ENCODE measurements around the gene HDAC9.

Gene HDAC9

GRCh38 chr7:18526368-18526878 lies 30.9 kb downstream of the HDAC9 start:
- DNase-seq, result no peak

GRCh38 chr7:18529239-18529638 lies 33.7 kb downstream of the HDAC9 start:
- DNase-seq, result no peak

DNA sequence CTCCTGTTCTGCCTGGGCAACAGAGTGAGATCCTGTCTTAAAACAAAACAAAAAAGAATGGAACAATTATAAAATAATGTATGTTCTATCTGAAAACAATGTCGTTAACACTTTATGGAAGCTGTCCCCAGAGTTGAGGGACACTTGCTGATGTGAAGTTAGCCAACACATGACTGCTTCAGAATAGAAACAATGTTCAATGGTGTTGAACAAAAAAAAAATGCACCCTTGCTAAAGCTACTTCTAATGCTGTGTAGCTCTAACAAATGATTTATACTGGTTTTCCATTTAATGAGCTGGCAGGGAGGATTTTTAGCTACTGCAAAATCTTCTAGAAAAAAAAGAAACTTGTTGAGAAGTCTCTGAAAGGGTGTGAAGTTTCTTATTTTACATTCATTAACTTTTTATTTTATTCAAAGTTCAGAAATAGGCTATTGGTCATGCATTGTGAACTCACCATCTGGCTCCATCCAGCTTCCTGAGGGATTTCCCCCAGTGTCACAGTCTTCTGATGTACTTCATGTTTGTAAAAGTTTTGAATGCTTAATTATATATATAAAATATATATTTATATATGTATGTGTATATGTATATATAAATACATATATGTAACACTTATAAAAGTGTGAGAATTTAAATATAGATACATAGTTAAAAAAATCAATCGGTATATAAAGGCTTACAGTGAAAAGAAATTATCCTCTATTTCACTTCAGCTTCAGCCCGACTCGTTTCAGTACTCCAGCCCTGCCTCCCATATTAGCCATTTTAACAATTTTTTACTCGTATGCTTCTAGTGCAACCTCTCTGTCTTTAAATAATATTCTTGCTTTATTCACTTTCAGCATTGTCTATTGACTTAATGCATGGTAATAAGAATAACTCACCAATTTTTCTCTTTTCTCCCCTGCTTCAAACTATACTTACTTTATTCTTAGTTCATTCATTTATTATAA lies 35.0 kb downstream of the HDAC9 start:
- DNase-seq, result no peak

DNA sequence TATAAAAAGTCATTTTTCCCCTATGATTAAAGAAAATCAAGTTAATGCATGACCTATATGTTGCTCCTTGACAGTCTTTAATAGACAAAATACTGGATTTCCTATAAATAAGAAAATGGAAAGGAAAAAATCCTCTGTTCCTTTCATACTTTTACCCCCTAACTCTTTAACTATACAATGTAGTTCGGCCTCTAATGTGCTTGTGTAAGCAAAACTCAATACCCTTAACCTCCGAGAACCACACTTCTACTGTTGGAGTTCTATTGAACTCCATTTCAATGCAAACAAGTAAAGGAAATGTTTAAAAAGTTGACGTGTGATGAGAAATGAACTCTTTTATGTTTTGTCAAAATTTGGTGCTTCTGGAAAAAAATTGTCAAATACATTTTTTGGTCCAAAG lies 36.0 kb downstream of the HDAC9 start:
- no peak for DNase-seq

GRCh38 chr7:18532813-18533212 lies 37.3 kb downstream of the HDAC9 start:
- no peak for DNase-seq

- no peak for DNase-seq
These were observed 38.9 kb downstream of the HDAC9 start for GRCh38 chr7:18534481-18534880.

DNA sequence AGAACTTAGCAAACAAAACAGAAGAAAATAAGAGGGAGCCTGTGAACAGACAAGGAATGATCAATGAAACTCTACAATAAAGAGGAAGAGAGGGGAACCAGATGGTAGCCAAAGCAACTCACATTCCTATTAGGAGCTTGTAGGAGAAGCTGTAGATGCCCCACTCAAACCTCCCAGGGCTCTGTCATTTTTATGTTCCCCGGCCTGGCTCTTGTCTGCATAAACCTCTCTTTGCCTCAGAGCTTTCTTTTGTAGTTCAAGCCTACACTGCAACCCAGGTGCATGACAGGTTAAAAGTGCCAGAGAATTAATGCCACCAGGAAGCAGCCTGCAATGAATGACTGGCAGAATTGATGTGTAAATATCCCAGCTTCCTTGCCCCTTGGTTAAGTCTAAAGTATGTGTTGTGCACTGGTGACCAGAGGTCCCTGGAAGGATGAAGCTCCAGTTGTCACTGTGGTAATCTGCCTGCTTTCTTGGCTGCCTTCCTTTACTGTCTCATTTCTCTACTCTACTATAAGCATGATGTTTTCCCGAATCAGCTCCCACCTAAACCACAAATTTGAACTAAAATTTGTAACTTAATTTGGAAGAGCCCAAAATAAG lies 40.4 kb downstream of the HDAC9 start:
- DNase-seq, result no peak

- DNase-seq, result no peak
These were observed 40.9 kb downstream of the HDAC9 start for GRCh38 chr7:18536486-18536885.

- no peak for DNase-seq
These were observed 43.2 kb downstream of the HDAC9 start for GRCh38 chr7:18538554-18539250.

GRCh38 chr7:18540396-18540795 lies 44.8 kb downstream of the HDAC9 start:
- no peak for DNase-seq

- DNase-seq, result no peak
These were observed 45.8 kb downstream of the HDAC9 start for GRCh38 chr7:18541181-18541870.

- DNase-seq, result no peak
These were observed 46.3 kb downstream of the HDAC9 start for GRCh38 chr7:18541871-18542212.

DNA sequence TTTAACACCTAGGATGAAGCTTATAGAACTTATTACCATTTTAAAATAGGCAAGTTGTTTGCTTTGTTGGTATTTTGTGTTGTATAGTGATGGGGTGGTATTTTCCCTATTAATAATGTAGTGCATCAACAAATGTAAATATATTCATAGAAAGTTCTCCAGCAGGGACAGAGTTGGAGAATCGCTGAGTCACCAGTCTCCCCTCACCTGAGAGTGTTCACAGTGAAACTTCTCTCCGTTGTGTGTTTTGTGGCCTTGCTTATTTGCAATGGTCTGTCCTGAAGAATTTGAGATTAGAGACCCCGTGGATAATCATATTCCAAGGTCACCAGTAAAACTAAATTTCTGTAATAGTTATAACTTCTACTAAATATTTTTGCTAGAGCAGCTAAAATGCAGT lies 51.0 kb downstream of the HDAC9 start:
- DNase-seq, result no peak

GRCh38 chr7:18547509-18548187 lies 52.1 kb downstream of the HDAC9 start:
- no peak for DNase-seq

DNA sequence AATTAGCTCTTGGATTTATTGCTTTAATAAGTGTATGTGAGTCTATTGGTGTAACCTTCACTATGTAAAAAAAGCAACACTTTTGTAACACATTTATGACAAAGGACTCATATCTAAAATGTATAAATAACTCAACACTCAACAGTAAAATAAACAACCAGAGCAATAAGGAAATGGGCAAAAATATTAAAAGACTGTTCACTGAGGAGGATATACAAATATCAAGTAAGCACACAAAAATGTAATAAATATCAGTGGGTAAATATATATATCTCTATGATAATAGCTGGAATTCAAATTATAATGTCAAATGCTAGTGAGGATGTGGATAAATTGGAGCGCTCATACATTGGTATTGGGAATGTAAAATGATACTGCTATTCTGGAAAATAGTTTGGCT lies 53.0 kb downstream of the HDAC9 start:
- no peak for DNase-seq

GRCh38 chr7:18550574-18550973 lies 55.0 kb downstream of the HDAC9 start:
- DNase-seq, result no peak

DNA sequence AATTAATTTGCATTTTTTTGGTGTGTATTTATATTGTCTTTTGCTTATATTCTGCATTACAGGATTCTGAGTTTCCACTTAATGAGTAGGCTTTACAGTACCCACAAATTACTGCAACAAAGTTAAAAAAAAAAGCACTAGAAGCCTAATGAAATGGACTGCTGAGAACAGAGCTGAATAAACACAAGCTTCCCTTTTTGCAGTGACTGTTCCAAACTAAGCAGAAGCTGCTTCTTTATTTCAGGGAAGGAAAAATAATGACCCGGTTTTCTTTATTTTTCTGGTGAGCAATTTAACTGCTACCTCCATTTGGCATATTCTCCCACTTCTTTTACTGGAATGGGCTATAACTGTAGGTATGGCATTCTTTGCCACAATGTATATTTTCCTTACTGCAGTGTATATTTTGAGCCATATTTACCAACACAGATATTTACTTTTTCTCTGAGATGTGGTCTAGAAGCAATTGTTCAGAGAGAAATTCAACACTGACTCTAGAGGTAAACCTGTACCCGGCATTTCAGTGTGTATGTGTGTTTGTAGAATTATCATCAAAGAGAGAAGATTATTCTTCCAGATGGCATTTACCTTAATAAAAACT lies 56.9 kb downstream of the HDAC9 start:
- DNase-seq, result no peak

- no peak for DNase-seq
These were observed 57.5 kb downstream of the HDAC9 start for GRCh38 chr7:18552943-18553604.

DNA sequence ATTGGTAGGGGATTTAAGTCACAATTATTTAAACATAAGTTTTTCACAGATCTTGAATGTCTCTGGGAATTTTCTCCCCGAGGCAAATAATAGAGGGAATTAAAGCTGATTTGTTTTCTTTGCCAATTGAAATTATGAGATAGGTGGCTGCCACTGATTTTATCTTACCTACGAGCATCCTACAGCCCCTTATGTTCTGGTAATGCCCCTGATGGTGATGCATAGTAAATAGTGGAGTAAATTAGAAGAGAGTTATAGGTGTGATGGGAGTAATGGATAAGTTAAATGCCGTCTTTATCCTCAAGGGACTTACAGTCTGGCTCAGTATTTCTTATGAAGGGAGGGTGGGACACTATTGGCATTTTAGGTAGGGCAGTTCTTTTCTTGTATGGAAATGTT lies 58.1 kb downstream of the HDAC9 start:
- DNase-seq, result no peak

DNA sequence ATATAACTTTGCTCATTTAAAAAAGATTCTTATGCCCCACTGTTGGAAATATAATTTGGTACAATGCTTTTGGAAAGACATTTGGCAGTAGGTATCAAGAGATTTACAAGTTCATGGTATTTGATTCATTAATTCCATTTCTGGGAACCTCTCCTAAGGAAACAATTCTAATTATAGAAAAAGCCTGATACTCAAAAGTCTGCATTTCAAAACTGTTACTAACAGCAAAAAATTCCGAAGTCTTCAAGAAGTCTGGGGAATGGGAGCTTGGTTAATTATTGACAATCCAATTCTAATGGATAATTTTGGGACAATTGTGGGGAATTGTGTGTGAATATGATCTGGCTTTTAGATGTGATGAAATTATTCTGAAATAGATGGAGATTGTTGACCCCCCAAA lies 59.6 kb downstream of the HDAC9 start:
- DNase-seq, result no peak

DNA sequence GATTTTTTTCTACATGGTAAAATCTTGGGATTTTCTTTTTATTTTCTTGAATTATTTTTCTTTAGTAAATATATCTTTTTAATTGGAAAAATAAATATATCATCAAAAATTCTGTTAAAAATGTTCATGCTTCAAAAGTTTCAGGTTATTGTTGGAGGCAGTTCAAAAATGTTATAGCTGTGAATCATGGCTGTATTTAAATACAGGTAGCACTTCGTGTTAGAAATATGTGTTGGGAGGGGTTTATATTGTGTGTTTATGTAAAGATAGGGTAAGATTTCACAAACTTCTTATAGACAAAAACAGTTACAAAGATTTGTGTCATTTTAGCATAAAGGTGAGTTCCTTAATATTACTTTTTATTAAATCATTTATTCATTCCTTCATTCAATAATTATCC lies 60.4 kb downstream of the HDAC9 start:
- no peak for DNase-seq

DNA sequence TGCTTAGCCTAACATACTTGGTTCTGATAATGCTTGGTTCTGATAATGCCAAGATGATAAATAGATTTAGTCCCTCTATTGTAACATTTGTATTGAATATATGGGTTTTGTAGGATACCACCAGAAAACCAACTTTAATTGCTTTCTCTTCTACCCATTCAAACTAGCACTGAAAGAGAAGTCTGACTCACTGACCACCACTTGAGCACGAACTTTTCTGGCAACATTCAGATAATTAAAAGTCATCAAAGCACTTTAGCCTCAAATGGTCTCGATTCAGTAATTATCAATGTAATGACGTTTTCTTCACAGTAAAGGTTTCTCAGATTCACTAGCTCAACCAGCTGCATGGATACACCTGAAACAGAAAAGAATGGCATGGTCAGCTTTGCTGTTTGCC lies 63.0 kb downstream of the HDAC9 start:
- no peak for DNase-seq

Data from stimulated activated naive CD4-positive, alpha-beta T cell treated with Interleukin-2 at 50 U/mL for 16 hours (primary cell).